ENCODE measurements around the gene NCKAP5.

The NCKAP5 gene

DNA sequence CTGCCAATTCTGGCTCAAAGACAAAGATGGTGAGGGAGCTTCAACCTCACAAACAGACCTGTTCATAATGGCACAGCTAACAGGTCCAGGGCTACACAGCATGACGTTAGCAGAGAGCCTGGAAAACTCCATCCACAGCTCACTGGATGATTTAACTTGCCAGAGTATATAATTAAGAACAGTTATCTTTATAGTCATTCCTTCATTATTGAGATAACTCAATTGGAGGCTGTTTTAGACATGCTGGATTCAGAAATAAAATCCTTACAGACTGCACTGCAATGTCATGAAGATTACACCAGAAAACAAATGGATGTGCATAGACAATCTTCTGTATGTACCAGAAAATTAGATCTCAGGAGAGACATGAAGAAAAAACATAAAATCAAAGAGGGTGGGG, 843.1 kb downstream of the NCKAP5 start:
- Histone ChIP-seq H3K18ac (ENCODE audit: low read length) (no peak overlapping the region), H3K36me3 (ENCODE audit: control insufficient read depth, insufficient read depth, low read length) (no peaks in the 10 kb centered on the region), H3K79me1 (ENCODE audit: low read length) (no peaks in the 10 kb centered on the region), H3K9ac (ENCODE audit: low read length) (no peak overlapping the region), H3K4me1 (ENCODE audit: control insufficient read depth, low read depth, low read length) (no peaks in the 10 kb centered on the region), H2BK15ac (replicated peaks; ENCODE audit: low read depth) (no peak overlapping the region), H3K4me2 (ENCODE audit: low read length) (no peak overlapping the region), H2BK120ac (ENCODE audit: low read depth, low read length) (no peak overlapping the region), H3K79me2 (ENCODE audit: control insufficient read depth, insufficient read depth, low read length) (no peaks in the 10 kb centered on the region), H3K56ac (ENCODE audit: low read length) (no peak overlapping the region), H2BK5ac (ENCODE audit: low read length) (no peak overlapping the region), H2AK5ac (ENCODE audit: low read length) (no peak overlapping the region), H3K4ac (ENCODE audit: low read depth, low read length) (no peak overlapping the region), H3K27ac (ENCODE audit: low read depth, low read length) (no peak overlapping the region), H3K27me3 (ENCODE audit: insufficient read depth, low read length, poor library complexity) (no peaks in the 10 kb centered on the region), H4K8ac (ENCODE audit: low read depth, low read length) (no peak overlapping the region), H3K23ac (ENCODE audit: low read length) (no peak overlapping the region), H4K5ac (ENCODE audit: low read length) (no peak overlapping the region), H3K4me3 (ENCODE audit: low read length) (no peak overlapping the region)
- no peak for DNase-seq
- no CpG with 5 or more reads among the region's 1 CpG for WGBS (ENCODE audit: extremely low coverage, insufficient coverage, low lambda C conversion rate)

DNA sequence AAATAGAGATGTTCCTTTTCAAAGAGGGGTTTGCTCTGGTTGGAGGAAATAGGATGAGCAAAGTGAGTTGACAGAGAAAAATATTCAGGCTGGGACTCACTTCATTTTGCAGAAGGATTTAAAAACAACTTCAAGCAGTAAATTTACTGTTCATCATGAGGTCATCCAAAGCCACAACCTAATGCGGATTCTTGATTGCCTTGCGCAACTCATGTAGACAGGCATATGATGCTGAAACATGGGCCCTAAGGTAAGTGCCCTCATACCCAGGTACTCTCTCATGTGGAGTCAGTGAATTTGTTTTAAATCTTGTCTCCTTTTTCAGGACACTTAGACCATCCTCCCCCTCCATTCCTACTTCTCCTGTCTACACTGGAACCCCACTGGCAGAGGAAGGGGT, 846.3 kb downstream of the NCKAP5 start:
- no peaks in the 10 kb centered on the region for H3K27me3 ChIP-seq (ENCODE audit: insufficient read depth, low read length, poor library complexity)
- DNase-seq: no peak
- no CpG with 5 or more reads among the region's 2 CpGs for WGBS (ENCODE audit: extremely low coverage, insufficient coverage, low lambda C conversion rate)
- no peak overlapping the region for H4K5ac ChIP-seq (ENCODE audit: low read length)
- no peak overlapping the region for H2BK120ac ChIP-seq (ENCODE audit: low read depth, low read length)
- H3K4me1 ChIP-seq (ENCODE audit: control insufficient read depth, low read depth, low read length): no peaks in the 10 kb centered on the region
- H3K56ac ChIP-seq (ENCODE audit: low read length): no peak overlapping the region
- no peaks in the 10 kb centered on the region for H3K36me3 ChIP-seq (ENCODE audit: control insufficient read depth, insufficient read depth, low read length)
- H4K8ac ChIP-seq (ENCODE audit: low read depth, low read length): no peak overlapping the region
- H3K4me3 ChIP-seq (ENCODE audit: low read length): no peak overlapping the region
- no peaks in the 10 kb centered on the region for H3K79me1 ChIP-seq (ENCODE audit: low read length)
- H2AK5ac ChIP-seq (ENCODE audit: low read length): no peak overlapping the region
- no peak overlapping the region for H3K23ac ChIP-seq (ENCODE audit: low read length)
- H2BK15ac ChIP-seq (replicated peaks; ENCODE audit: low read depth): no peak overlapping the region
- H3K4ac ChIP-seq (ENCODE audit: low read depth, low read length): no peak overlapping the region
- no peak overlapping the region for H3K18ac ChIP-seq (ENCODE audit: low read length)
- H2BK5ac ChIP-seq (ENCODE audit: low read length): no peak overlapping the region
- H3K27ac ChIP-seq (ENCODE audit: low read depth, low read length): no peak overlapping the region
- no peak overlapping the region for H3K4me2 ChIP-seq (ENCODE audit: low read length)
- H3K79me2 ChIP-seq (ENCODE audit: control insufficient read depth, insufficient read depth, low read length): no peaks in the 10 kb centered on the region
- no peak overlapping the region for H3K9ac ChIP-seq (ENCODE audit: low read length)

DNA sequence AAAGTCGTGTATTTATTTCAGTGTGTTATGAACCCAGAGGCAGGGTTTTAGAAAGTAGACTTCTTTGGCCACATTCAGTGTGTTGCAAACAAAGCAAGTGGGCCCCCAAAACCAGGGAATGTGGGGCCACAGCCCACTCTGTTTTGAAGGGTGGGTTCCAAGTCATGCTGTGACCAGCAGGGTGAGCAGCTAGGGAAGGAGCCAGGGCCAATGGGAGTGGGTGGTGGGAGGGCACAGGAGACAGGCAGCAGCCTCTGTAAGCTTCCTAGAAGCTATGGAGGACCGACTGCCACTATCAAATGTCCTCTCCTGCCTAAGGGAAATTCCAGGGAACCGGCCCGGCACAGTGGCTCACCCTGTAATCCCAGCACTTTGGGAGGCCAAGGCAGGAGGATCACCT, 847.9 kb downstream of the NCKAP5 start:
- no peak overlapping the region for H2BK120ac ChIP-seq (ENCODE audit: low read depth, low read length)
- H3K9ac ChIP-seq (ENCODE audit: low read length): no peak overlapping the region
- no peak overlapping the region for H4K8ac ChIP-seq (ENCODE audit: low read depth, low read length)
- H3K36me3 ChIP-seq (ENCODE audit: control insufficient read depth, insufficient read depth, low read length): no peaks in the 10 kb centered on the region
- H3K4ac ChIP-seq (ENCODE audit: low read depth, low read length): no peak overlapping the region
- no peak overlapping the region for H3K27ac ChIP-seq (ENCODE audit: low read depth, low read length)
- no peak overlapping the region for H4K5ac ChIP-seq (ENCODE audit: low read length)
- no peaks in the 10 kb centered on the region for H3K4me1 ChIP-seq (ENCODE audit: control insufficient read depth, low read depth, low read length)
- H3K4me2 ChIP-seq (ENCODE audit: low read length): no peak overlapping the region
- H2BK15ac ChIP-seq (replicated peaks; ENCODE audit: low read depth): no peak overlapping the region
- no CpG with 5 or more reads among the region's 4 CpGs for WGBS (ENCODE audit: extremely low coverage, insufficient coverage, low lambda C conversion rate)
- no peak overlapping the region for H2BK5ac ChIP-seq (ENCODE audit: low read length)
- H2AK5ac ChIP-seq (ENCODE audit: low read length): no peak overlapping the region
- no peak overlapping the region for H3K56ac ChIP-seq (ENCODE audit: low read length)
- H3K79me2 ChIP-seq (ENCODE audit: control insufficient read depth, insufficient read depth, low read length): no peaks in the 10 kb centered on the region
- DNase-seq: no peak
- no peak overlapping the region for H3K23ac ChIP-seq (ENCODE audit: low read length)
- H3K4me3 ChIP-seq (ENCODE audit: low read length): no peak overlapping the region
- no peaks in the 10 kb centered on the region for H3K27me3 ChIP-seq (ENCODE audit: insufficient read depth, low read length, poor library complexity)
- no peaks in the 10 kb centered on the region for H3K79me1 ChIP-seq (ENCODE audit: low read length)
- no peak overlapping the region for H3K18ac ChIP-seq (ENCODE audit: low read length)

DNA sequence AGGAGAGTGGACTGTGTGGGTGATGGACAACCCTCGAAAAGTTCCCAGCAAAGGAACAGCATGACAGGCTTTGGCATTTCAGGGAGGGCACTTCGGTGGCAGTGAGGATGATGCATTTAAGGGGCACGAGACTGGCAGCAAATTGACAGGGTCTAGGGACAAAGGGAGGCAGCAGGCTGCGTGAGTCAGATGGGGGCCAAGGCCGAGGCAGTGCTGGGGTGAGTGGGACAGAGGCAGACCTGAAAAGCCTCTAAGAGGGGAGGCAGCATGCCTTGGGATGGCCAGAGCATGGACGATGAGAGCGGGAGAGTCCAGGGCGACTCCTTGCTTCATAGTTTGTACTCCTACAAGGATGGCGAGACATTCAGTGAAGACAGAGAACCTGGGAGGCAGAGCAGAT, 848.8 kb downstream of the NCKAP5 start:
- Histone ChIP-seq H3K56ac (ENCODE audit: low read length) (no peak overlapping the region), H3K4ac (ENCODE audit: low read depth, low read length) (no peak overlapping the region), H3K18ac (ENCODE audit: low read length) (no peak overlapping the region), H4K5ac (ENCODE audit: low read length) (no peak overlapping the region), H3K9ac (ENCODE audit: low read length) (no peak overlapping the region), H2BK15ac (replicated peaks; ENCODE audit: low read depth) (no peak overlapping the region), H2BK120ac (ENCODE audit: low read depth, low read length) (no peak overlapping the region), H3K27me3 (ENCODE audit: insufficient read depth, low read length, poor library complexity) (no peaks in the 10 kb centered on the region), H2BK5ac (ENCODE audit: low read length) (no peak overlapping the region), H4K8ac (ENCODE audit: low read depth, low read length) (no peak overlapping the region), H3K79me2 (ENCODE audit: control insufficient read depth, insufficient read depth, low read length) (no peaks in the 10 kb centered on the region), H3K4me2 (ENCODE audit: low read length) (no peak overlapping the region), H3K36me3 (ENCODE audit: control insufficient read depth, insufficient read depth, low read length) (no peaks in the 10 kb centered on the region), H3K23ac (ENCODE audit: low read length) (no peak overlapping the region), H2AK5ac (ENCODE audit: low read length) (no peak overlapping the region), H3K4me3 (ENCODE audit: low read length) (no peak overlapping the region), H3K79me1 (ENCODE audit: low read length) (no peaks in the 10 kb centered on the region), H3K4me1 (ENCODE audit: control insufficient read depth, low read depth, low read length) (no peaks in the 10 kb centered on the region), H3K27ac (ENCODE audit: low read depth, low read length) (no peak overlapping the region)
- no peak for DNase-seq
- WGBS (ENCODE audit: extremely low coverage, insufficient coverage, low lambda C conversion rate): no CpG with 5 or more reads among the region's 9 CpGs

DNA sequence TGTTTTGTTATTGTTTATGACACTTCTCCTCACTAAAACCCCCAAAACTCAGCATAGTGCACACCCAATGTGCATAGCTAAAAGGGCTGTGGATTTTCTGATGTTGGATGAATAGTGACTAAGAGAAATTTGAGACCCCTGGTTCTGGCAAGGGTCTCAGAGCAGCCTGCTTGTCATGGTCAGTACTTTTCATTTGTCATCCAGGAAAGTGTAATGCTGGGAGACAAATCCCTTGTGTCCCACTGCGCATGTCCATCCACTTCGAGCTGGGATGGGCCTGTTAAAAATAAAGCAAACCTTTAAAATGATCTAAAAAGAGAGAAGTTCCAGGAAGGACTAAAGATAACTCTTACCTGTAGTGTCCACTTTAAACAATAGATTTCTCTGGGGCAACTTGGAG, 851.3 kb downstream of the NCKAP5 start:
- no peaks in the 10 kb centered on the region for H3K79me2 ChIP-seq (ENCODE audit: control insufficient read depth, insufficient read depth, low read length)
- no peak overlapping the region for H3K4ac ChIP-seq (ENCODE audit: low read depth, low read length)
- no peak overlapping the region for H2BK15ac ChIP-seq (replicated peaks; ENCODE audit: low read depth)
- no CpG with 5 or more reads among the region's 2 CpGs for WGBS (ENCODE audit: extremely low coverage, insufficient coverage, low lambda C conversion rate)
- H3K4me2 ChIP-seq (ENCODE audit: low read length): no peak overlapping the region
- no peak overlapping the region for H3K18ac ChIP-seq (ENCODE audit: low read length)
- H2AK5ac ChIP-seq (ENCODE audit: low read length): no peak overlapping the region
- H3K79me1 ChIP-seq (ENCODE audit: low read length): no peaks in the 10 kb centered on the region
- no peak overlapping the region for H3K56ac ChIP-seq (ENCODE audit: low read length)
- H3K27ac ChIP-seq (ENCODE audit: low read depth, low read length): no peak overlapping the region
- no peak overlapping the region for H3K4me3 ChIP-seq (ENCODE audit: low read length)
- H3K23ac ChIP-seq (ENCODE audit: low read length): no peak overlapping the region
- H4K8ac ChIP-seq (ENCODE audit: low read depth, low read length): no peak overlapping the region
- H3K4me1 ChIP-seq (ENCODE audit: control insufficient read depth, low read depth, low read length): no peaks in the 10 kb centered on the region
- H2BK120ac ChIP-seq (ENCODE audit: low read depth, low read length): no peak overlapping the region
- no peak overlapping the region for H4K5ac ChIP-seq (ENCODE audit: low read length)
- H3K27me3 ChIP-seq (ENCODE audit: insufficient read depth, low read length, poor library complexity): no peaks in the 10 kb centered on the region
- no peak for DNase-seq
- H3K9ac ChIP-seq (ENCODE audit: low read length): no peak overlapping the region
- H3K36me3 ChIP-seq (ENCODE audit: control insufficient read depth, insufficient read depth, low read length): no peaks in the 10 kb centered on the region
- no peak overlapping the region for H2BK5ac ChIP-seq (ENCODE audit: low read length)
